Kidney glomerular epithelial cell (primary cell): ENCODE measurements around the gene PRPS1.
"Not testable (repeated sequence)": the region's sequence is repeated elsewhere in the genome, so short reads cannot be mapped to it uniquely, and the experiment has no call there.

ENCODE experiments used
- DNase-seq: peaks from one replicate; lab custom pipeline; 2025; lab: John Stamatoyannopoulos, UW

PRPS1 gene

DNA sequence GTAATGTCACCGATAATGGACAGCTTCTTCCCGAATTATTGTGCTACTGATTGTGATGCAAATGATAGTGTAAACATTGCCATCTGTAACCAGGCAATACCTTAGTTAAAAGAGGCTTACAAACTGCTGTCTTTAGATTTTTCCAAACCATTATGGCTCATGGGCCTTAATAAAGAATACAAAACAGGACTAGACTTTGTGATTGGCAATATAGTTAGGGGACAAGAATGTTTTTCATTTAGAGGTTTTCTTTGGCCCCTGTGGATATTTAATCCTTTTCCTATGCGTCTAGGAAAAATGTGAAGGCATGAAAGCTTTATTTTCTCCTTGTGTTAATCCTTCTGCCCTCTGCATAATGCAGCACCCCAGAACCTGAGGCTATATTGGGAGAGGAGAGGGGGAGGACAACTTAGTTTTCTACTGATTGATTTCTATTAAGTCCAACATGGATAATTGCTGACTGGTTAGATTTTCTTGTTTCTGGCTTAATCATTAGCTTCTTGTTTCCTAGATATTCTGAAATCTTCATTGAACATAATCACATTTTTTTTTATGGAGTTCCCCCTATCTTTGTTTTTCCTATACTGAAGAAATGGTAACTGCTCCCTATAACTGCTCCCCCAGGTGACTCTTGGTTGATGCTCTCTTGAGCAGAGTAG lies 1.9 kb downstream of the PRPS1 start:
- no peak for DNase-seq

DNA sequence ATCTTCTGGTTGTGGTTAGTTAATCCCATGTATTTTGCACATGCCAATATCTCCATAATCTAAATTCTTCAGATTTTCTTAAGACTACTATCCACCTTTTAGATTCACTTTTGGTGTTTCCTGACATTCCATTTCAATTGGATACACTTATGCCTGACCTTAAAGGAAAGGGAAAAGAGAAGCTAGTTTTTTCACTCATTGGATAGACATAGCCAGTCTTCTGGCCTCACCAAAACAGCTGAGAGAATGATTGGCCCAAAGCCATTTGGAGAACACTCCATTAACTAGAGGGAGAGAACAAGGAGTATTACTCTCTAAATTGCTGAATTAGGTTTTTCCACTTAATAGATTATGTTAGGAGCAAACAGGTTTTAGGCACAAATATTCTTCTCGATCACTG lies 4.0 kb downstream of the PRPS1 start:
- DNase-seq = no peak

DNA sequence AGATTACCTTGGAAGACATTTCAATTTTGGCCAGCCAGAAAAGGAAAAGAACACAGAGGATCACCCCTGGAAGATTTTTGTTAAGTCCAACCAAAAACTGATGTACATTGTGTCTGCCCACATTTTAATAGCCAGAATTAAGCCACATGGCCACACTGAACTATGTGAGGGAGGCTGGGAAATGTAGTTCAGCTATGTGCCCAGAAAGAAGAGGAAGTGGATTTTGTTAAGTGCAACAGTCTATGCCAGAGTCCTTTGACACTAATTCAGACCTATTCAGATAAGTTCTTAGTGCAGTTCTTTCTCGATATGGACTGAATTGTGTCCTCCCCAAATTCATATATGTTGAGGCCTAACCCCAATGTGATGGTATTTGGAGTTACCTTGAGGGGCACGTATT lies 18.4 kb downstream of the PRPS1 start:
- DNase-seq = no peak

DNA sequence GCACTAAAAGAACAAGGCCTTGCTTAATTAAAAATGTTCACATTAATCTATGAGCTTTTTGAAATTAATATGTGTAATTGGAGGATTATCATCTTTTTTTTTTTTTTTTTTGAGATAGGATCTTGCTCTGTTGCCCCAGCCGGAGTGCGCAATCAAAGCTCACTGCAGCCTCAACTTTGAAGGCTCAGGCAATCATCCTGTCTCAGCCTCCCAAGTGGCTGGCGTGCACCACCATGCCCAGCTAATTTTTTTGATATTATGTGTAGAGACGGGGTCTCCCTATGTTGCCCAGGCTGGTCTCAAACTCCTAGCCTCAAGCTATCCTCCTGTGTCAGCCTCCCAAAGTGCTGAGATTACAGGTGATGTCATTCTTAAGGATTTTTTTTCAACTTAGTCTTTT lies 20.0 kb downstream of the PRPS1 start:
- DNase-seq = no peak

DNA sequence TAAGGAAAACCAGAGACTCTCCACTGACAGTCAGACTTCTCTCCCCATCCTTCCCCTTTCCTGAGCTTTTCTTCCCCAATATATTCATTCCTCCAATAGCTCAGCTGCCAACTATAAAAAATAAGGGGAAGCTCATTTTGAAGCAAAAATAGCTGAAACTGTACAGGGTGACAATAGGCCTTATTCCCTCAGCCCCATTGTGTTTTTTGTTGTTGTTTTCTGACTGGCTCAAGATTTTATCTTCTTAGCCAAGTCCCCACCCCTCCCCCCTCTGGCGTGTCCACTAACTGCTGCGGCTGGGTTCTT lies 26.2 kb downstream of the PRPS1 start:
- DNase-seq = no peak

DNA sequence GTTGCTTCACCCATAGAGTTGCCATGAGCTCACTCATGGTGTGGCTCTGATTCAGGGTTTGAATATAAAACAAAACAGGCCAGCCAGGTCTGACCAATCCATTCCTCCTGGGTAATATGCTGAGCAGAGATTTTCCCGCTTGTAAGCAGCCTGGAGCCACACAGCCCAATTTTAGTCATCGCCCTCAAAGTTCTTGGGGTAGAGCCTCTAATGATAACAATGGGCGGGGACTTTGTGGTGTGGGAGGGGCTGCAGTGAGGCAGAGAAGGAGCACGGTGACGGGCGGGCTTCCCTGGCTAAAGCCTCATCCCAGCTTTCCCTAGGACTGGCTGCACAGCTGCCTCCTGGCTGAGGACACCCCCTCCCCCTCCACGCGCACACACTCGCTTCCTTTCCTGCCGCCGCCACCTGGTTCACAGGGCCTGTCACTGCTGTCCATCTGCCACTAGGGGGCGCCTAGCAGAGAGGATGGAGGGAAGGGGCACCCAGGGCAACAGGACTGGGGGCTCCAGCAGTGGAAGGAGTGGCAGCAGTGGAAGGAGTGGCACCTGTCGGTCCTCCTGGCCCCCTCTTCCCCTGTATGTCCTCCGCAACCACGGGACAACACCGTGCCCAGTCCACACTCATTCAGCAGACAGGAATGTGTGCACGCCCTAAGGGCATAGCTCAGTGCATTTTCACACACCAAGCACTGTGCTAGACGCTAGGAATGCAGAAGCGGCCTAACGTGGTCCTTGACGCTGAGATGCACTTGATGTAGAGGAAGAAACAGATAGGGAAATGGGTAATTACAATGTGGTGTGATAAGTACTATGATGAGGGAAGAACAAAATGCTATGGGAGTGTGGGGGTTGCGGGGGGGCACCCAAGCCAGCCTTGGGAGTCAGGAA lies 26.8 kb downstream of the PRPS1 start:
- peak; percentile 76 for DNase-seq

DNA sequence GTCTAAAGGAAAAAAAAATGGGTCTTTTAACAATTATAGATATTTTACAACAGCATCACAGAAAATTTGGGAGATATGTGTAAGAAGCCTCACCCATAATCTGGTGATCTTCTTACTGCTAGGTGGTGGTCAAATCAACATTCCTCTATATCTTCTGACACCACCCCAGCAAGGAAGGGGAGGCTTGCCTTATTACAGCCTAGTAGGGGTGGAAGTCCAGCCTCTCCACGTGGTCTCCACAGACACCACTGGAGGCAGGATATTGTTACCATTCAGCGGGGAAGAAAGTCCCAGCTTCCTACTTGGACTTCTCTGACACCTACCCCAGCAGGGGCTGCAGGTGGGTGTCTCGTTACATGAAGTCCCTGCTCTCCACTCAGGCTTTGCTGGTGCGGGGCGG lies 28.7 kb downstream of the PRPS1 start:
- DNase-seq = no peak

DNA sequence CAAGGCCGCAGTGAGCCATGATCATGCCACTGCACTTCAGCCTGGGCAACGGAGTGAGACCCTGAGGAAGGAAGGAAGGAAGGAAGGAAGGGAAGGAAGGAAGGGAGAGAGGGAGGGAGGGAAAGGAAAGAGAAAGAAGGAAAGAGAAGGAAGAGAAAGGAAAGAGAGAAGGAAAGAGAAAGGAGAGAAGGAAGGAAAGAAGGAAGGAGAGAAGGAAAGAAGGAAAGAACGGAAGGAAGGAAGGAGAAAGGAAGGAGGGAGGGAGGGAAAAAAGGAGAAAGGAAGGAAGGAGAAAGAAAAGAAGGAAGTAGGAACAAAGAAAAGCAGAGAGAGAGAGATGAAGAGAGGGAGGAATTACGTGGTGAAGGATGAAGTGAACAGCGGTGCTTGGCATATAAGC lies 30.4 kb downstream of the PRPS1 start:
- no peak for DNase-seq

DNA sequence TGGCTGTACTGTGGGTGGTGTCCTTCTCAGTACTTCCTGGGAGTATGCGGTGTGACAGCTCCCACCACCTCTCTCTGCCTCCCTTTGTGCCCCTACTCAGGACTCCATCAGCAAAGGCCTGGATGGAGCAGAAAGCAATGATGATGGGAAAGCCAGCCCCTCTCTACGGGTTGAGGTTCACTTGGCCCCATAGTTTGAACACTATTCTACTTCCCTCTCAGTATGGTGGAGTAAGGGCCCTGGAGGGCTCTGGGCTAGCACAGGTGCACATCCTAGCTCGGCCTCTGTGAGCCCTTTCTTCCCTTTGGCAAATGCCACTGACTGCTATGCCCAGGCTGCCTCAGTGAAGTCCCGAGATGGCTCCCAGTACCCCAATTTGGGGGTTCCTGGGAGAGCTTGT lies 31.0 kb downstream of the PRPS1 start:
- DNase-seq = no peak

DNA sequence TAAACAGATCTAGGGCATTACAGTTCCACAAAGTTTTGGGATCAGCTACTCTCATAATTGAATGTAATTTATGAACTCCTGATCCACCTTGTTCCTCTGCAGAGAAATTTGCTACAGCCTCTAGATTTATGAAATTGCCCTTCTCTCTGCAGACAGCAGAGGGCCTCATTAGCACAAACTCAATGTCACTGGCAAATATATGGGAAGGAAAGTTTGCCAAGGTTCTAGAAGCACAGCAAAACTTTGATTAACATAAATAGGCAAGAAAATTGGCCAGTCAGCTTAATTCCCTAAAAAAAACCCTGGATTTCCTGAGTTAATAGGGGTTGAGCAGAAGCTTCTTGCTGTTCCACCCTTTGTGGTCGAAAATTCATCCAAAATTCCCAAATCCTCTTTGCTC lies 31.5 kb downstream of the PRPS1 start:
- DNase-seq = peak; percentile 20

DNA sequence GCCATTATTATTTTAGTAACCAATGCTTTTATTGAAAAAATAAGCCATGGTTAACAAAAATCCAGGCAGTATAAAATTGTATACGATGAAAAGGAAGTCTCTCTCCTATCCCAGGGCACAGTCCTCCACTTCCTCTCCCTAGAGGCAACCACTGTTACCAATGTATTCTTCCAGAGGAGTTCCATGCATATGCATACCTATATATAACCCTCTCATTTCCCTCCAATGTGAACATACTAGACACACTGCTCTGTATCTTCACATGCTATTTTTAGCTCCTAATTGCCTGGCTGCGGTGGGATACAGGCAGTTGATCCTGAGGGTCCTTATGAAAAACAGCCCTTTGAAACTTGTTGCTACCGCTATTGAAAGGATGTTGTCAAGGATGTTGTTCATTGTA lies 33.8 kb downstream of the PRPS1 start:
- DNase-seq = no peak

DNA sequence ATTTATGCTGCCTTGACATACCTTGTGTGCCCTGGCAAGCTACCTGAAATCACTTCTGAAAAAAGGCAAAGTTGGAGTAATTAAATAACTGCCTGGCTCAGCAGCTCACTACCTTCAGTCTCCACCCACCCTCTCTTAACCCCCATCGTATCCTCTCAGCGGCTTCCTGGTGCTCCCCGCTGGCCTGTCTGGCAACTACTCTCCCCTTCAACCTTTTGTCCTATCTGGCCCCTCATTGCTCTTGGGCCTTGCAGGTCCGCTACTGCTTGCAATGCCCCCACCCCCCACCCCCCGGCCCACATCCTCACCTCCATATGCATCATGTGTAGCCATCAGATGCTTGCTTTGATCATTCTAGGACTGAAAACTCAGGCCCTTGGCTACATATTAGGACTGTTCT lies 34.5 kb downstream of the PRPS1 start:
- no peak for DNase-seq

DNA sequence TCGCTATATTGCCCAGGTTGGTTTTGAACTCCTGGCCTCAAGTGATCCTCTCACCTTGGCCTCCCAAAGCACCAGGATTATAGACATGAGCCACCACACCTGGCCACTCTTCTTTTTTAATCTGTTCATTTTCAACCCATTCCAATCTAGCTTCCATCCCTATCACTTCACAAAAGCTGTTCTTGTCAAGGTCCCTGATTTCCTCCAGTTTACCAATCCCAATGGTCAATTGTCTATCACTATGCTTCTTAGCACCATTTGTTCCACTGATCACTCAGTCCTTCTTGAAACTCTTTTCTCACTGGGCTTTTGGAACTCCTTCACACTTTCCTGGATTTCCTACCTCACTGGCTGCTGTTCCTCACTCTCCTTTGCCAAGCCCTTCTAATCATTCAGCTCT lies 38.6 kb downstream of the PRPS1 start:
- no peak for DNase-seq

DNA sequence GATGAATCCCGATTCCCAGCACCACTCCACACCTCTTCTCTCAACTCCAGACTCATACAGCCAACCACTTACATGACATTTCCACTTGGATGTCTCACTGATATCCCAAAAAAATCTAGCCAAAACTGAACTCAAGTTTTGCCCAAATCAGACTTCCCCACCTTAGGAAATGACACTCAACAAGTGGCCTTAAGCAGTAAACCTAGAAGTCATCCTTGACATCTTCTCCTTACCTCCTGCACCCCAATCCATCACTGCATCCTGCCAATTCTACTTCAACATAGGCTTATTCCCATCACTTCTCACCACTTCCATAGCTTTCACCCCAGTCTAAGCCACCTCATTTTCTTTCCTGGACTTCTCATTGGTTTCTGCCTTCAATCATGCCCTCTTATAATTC lies 39.1 kb downstream of the PRPS1 start:
- DNase-seq = no peak

DNA sequence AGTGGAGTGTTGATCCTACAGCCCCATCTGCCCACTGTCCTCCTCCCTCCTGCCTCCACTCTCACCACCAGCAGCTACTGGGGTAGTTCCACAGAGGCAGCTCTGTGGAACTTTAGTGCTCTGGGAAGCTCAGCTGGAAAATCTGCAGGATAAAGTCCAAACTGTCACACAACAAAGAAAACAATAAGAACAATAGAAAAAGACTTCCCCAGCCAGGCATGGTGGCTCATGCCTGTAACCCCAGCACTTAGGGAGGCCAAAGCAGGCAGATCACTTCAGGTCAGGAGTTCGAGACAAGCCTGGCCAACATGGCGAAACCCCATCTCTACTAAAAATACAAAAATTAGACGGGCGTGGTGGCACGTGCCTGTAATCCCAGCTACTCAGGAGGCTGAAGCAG lies 40.4 kb downstream of the PRPS1 start:
- DNase-seq = not testable (repeated sequence)

DNA sequence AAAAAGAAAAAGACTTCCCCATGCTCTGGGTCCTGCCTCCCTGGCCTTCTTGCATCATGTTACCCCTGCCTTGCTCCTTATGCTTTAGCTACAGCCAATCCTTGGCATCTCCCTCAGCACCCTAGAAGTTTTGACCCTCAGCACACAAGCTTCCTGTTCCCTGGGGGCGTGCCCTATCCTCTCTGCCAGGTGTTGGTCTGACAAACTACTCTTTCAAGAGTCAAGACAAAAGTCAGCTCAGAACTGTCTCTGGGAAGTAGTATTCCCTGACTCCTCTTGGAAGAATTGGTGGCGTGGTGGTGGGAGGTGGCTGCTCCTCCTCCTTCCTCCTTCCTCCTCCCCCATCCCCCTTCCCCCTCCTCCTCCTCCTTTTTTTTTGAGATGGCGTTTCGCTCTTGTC lies 41.0 kb downstream of the PRPS1 start:
- DNase-seq = no peak

DNA sequence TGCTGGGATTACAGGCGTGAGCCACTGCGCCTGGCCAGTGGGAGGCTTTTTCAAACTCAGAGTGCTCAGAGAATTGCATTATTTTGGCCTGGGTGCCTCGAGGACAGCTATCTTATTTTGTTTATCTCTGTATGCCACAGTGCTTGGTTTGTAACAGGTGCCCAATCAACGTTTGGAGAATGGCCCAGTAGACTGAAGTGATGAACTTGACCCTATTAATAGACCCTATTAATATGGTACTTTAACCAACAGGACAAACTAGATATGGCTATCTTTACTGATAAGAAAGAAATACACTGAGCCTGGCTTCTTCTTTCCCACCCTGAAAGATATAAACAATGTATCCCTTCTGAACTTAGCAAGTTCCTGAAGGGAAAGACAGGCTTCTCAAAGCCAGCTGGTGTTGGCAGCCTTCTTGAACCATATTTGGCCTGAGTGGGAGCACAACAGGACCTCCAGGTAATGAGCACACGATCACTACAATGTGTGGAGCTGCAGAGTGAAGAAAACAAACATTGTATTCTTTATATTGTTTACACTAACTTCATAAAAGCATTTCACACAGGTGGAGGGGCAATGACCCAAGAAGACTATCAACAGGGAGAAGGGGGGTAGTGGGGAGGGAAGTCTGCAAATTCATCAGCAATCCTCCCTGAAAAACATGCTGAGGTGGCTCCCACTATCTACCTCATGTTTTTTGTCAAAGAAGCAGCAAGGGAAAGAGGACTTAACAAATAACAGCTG lies 41.7 kb downstream of the PRPS1 start:
- no peak for DNase-seq

DNA sequence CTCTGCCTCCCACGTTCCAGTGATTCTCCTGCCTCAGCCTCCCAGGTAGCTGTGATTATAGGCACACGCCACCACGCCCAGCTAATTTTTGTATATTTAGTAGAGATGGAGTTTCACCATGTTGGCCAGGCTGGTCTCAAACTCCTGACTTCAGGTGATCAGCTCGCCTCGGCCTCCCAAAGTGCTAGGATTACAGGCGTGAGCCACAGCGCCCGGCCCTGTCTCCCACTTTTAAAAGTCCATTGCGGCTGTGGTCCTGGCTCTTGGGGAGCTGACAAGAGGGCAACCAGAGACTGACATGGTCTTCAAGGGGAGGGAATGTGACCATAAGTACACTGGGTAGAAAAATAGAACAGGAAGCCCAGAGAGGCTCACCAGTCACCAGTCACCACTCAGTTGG lies 42.9 kb downstream of the PRPS1 start:
- DNase-seq = not testable (repeated sequence)

DNA sequence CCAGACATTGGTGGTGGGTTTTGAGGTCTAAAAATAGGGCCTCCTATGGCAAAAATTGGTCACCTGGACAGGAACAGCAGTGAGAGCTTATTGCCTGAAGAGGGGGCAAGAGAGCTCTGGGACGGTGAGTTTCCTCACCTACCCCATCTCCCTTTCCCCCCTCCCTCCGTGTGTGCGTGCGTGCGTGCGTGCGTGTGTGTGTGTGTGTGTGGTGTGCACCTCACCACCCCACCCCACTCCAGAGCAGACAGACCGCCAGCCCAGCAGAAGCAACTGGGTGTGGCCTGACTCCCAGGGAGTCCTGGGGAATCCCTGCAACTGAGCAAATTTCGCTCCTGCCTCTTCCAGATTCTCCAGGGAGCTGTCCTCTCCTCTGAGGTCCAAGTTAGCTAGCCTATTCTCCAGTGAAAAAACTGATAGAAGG lies 44.7 kb downstream of the PRPS1 start:
- peak; percentile 50 for DNase-seq

DNA sequence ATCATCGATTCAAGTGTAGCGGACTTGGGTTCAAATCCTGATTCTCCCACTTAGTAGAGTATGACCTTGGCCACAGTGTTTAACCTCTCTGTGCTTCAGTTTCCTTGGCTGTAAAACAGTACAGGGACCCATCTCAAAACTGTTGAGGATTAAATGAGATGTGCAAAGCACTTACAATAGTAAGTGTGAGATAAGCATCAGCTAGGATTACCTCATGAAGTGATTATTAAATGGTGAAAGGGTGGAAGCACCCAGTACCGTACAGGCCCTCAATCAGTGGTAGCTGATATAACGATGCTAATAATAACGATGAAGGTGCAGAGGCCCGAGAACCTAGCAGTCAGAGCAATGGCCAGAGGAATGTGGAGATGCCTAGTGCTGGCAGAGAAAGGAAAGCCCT lies 45.1 kb downstream of the PRPS1 start:
- no peak for DNase-seq

DNA sequence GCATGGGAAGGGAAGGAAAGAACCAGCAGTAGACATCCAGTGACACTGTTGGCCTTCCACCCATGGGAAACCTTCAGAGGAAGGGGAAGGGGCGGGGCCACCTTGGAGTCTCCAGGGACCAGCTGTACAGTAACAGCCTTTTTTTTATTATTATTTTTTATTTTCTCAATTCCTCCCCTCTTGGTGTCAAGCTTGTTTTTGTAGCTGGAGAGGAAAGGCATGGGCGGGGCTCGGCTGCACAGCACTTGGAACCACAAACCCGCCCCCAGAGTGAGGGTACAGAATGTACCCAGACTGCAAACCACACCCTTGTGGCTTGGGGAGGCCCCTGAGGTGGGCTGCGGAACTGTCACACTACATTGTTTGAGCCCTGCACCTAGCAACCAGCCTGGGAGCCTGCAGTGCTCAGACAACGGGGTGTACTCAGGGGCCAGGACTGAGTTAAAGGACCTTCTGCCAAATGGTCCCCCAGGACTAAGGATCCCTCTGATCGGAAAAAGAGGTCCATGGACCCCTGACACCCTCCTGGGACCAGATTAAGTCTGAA lies 45.7 kb downstream of the PRPS1 start:
- no peak for DNase-seq

DNA sequence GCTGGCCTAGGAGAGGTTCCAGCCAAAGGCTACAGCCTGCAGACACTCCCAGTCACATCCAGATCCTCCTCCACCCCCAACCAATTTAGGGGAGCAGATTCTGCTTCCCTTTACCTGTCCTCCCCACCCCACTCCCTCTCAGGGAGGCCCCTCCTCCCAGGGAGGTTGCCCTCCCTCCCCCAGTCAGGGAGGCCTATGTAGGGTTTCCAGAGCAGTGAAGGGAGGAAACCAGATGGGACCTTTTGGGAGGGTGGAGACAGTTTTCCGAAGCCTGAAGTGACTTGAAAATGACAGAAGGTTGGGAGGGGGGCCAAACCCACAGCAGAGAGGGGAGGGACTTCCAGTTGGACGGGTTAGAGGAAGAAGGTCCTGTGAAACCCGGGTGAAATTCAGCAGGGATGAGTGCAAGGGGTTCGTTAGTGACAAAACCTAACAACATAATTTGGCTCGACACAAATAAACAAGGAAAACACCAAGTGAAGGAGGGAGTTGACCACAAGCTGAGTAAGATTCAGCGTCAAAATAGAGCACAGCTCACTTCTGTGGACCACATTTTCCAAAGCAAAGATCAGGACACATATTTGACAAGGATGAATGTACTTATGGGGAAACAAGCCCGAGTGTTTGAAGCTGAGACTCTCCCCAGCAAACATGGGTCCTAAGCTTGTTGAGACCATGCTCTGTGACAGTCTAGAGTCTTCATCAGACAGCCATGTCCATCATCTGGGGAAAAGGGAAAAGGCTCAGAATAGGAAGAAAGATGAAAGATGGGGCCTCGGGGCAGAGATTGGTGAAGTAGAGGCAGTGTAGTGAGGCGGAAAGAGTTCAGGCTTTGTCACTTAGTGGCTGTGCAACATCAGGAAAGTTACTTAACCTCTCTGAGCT lies 46.4 kb downstream of the PRPS1 start:
- no peak for DNase-seq
